Measurements from ENCODE around the gene CFAP97D2. TPM values are rescaled to one million over a fixed set of nuclear protein-coding genes. Genes with fewer than 3 reads are reported as not detected.
"Not testable (repeated sequence)": the region's sequence is repeated elsewhere in the genome, so short reads cannot be mapped to it uniquely, and the experiment has no call there.

The CFAP97D2 gene
- total RNA-seq, 1 experiment from 2014 or later, result not detected

DNA sequence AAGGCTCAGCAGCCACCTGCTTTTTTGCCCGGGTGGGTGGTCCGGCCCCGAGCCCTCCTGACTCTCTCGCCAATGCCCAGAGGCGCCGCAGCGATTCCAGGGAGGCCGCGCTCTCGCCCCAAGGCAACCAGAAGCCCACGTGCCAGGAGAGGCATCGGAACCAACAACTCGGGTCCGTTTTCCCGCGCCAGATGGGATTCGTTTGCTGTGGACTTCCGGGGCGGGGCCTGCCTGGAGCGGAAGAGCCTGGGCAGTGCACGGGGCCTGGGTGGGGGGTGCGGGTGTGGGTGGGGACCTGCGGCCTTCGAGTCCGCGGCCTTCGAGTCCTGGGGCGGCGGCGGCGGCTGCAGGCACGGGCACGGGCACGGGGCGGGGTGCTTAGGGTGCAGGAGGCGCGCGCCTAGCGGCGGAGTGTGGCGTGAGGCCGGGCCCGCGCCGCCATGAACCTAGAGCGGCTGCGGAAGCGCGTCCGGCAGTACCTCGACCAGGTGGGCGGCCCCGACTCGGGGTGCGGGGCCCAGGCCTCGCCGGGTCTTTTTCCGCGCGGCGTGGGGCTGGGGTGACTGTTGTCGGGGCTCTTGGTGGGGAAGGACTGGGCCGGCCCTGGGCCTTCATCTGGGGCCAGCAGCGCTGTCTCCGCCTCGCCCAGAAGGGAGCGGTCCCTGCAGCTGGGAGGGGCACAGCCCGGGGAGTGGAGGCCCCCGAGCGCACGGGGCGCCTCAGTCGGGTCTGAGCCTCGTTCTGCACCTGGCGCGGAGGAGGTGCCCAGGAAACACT is 55.8 kb downstream of the CFAP97D2 start, which contains the start of gene CDC16:
TSS of gene CDC16 (plus strand) at position 253 of the 777 bp plus-strand sequence. CDS start at position 441, 188 bp downstream.
- peak; percentile 96 for DNase-seq (ENCODE audit: low spot score)

DNA sequence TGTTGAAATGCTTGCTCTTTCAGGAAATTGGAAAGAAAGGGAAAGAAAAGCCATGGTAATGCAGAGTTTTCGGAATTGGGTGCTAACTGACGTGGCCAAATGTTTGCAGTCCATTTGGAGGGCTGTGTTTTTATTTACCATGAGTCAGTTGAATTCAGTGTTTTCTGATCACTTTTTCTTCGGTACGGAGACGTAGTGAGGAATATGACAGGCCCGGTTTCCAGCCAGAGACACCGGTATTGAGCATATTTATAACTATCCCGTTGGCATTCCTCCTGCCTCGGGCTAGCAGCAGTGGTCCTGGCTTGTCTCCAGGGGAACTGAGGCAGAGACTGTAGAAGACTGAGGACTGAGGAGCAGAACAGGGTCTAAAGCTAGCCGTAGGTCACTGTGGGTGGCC is 56.6 kb downstream of the CFAP97D2 start:
- DNase-seq (ENCODE audit: low spot score), result no peak

DNA sequence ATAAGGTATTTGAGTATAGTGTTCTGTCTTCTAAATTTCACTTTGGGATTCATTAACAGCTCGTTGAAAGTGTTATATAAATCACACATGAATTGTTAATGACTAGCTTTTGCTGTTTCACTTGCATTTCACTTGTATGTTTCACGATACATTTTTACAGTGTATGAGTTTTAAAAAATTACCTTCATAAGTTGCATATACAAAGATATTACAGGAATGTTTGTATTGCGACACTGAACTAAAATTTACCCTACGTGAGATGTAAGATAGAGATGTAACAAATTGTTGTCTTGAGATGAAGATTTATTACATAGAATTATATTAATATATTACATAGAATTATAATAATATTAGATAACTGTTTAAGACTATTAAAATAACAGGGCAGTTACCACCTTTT is 57.2 kb downstream of the CFAP97D2 start:
- no peak for DNase-seq (ENCODE audit: low spot score)

DNA sequence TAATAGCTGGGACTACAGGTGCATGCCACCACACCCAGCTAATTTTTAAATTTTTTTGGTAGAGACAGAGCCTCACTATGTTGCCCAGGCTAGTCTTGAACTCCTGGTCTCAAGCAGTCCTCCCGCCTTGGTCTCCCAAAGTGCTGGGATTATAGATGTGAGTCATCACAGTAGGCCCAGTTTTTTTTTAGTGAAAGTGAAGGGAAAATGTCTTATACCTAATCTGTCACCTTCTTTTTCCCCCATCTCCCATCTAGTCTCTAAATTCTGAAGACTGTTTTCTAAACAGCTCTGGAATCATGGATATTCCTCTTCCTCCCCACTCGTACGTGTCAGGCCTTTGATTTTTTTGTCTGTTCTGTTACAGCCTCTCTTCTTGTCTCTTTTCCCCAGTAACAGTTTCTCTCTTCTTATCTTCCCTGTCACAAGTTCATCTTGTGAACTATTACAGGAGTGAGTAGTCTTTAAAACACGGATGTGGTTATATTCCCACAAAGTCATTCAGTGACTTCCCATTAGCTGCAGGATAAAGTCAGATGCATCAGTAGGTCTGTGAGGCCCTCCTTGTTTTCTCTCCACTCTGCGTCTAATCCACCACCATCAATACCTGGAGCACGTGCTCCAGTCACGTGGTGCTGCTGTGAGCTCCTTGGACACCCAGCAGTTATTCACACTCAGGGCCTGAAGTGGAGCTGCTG is 58.5 kb downstream of the CFAP97D2 start:
- DNase-seq (ENCODE audit: low spot score), result no peak

DNA sequence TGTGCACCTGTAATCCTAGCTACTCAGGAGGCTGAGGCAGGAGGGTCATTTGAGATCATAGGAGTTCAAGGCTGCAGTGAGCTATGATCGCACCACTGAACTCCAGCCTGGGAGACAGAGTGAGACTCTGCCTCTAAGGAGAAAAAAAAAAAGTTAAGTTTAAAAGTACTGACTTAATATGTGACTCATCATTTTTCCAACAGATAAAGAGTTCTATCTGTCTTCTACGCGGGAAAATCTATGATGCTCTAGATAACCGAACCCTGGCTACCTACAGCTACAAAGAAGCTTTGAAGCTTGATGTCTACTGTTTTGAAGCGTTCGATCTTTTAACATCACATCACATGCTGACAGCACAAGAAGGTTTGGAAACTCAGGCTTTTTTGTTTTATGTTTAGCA is 62.9 kb downstream of the CFAP97D2 start:
- DNase-seq (ENCODE audit: low spot score), result no peak

DNA sequence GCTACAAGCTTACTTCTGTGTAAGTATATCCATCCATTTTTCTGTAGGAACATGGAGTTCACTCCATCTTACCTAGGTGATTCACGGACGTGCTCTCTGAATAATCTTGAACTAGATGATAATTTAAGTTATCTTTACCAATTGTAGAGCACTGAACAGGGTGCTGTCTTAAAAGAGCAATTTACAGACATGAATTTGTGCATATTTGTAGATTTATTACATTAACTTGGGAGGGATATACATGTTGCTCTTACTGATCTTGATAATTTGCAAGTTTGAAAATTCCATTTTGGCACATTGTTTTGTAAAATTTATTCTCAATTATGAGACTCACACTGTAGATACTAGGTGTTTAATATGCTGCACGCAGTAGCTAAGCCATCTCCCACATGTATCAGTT is 64.9 kb downstream of the CFAP97D2 start:
- no peak for DNase-seq (ENCODE audit: low spot score)

DNA sequence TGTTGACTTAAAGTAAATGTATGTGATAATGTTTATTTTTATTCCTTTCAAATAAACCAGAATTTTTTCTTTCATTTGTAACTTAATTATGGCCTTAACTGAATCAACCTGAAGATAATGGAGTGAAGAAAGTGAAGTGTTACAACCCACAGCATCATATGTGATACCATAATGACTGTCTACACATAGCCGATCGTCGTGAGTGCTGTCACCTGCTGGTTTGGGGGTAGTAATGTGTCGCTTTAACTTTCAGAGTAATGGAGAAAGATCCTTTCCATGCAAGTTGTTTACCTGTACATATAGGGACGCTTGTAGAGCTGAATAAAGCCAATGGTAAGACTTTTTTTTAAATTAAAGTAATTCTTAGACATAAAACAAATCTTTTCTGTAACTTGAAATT is 65.6 kb downstream of the CFAP97D2 start:
- DNase-seq (ENCODE audit: low spot score), result peak; percentile 34

DNA sequence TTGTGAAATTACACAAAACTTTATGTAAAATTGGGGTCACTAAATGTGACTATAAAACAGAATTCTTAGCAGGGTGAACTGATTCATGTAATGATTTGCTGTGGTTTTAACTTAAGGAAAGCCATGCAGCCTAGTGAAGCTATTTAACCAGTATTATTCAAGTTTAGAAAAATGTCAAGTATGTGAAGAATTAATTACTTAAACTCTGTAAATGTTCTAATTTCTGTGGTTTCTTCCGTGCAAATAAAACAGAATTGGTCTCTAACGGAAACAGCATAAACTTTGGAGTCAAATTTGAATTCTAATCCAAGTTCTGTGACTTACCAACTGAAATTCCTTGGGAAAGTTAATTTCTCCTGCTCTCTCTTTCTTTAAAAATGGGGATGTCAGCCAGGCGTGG is 69.0 kb downstream of the CFAP97D2 start:
- DNase-seq (ENCODE audit: low spot score), result no peak

DNA sequence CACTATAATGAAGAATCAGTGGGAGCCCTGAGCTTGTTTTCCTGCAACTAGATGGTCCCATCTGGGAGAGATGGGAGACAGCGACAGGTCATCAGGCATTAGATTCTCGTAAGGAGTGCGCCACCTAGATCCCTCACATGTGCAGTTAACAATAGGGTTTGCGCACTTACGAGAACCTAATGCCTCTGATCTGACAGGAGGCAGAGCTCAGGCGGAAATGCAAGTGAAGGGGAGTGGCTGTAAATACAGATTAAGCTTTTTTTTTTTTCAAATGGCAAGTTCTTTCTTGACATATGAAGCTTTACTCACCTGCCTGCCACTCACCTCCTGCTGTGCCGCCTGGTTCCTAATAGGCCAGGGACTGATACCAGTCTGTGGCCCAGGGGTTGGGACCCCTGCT is 70.0 kb downstream of the CFAP97D2 start:
- no peak for DNase-seq (ENCODE audit: low spot score)

DNA sequence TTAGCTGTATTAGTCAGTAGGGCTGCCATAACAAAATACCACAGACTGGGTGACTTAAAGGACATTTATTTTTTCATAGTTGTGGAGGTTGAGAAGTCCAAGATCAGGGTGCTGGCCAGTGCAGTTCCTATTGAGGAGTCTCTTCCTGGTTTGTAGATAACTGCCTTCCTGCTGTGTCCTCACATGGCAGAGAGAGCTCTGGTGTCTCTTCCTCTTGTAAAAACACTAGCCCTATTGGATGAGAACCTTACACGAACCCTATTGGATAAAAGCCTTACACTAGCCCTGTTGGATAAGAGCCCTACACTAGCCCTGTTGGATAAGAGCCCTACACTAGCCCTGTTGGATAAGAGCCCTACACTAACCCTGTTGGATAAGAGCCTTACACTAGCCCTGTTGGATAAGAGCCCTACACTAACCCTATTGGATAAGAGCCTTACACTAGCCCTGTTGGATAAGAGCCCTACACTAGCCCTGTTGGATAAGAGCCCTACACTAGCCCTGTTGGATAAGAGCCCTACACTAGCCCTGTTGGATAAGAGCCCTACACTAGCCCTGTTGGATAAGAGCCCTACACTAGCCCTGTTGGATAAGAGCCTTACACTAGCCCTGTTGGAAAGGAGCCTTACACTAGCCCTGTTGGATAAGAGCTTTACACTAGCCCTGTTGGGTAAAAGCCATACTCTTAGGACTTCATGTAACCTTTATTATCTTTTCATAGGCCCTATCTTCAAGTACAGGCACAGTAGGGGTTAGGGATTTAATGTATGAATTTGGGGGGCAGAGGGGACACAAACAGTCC is 72.8 kb downstream of the CFAP97D2 start:
- not testable (repeated sequence) for DNase-seq (ENCODE audit: low spot score)

DNA sequence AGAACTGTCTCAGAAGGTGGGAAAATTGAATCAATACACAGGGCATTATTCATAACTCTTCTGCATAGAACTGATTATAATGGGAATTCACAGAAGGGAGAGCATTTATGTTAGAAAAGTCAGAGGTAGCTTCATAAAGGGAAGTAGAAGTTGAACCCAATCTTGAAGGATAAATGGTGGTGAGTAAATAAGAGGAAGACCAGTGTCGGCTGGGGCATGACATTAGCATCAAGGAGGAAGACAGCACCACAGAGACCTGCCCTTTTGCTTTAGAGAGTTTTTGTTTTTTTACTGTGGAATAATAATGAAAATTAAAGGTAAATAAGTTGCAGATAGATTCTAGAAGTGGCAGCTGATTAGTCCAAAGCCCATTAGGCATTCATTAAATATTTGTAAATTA is 77.5 kb downstream of the CFAP97D2 start:
- no peak for DNase-seq (ENCODE audit: low spot score)

DNA sequence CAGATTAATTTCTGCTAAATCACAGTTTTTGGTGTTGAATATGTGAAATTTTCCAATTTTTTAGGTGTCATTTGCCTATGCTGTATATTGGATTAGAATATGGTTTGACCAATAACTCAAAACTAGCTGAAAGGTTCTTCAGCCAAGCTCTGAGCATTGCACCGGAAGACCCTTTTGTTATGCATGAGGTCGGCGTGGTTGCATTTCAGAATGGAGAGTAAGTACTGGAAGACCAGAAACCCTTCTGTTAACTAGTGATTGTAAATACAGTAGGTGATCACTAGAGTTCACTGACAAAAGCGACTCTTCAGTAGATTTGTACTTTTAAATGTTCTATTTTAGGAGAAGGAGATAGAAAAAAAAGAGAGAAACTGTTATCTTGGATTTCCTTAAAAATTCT is 78.0 kb downstream of the CFAP97D2 start:
- no peak for DNase-seq (ENCODE audit: low spot score)

DNA sequence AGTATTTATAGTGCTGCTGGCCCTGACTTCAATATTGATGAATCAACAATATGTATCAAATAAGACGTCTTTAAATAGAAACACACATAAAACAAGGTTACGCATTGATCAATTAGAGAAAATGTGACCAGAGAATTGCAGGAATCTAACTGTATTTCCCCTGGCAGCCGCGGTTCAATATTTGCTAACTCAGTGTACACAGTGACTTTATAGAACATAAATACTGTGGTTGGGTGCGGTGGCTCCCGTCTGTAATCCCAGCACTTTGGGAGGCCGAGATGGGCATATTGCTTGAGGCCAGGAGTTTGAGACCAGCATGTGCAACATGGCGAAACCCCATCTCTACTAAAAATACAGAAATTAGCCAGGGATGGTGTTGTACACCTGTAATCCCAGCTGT is 79.5 kb downstream of the CFAP97D2 start:
- DNase-seq (ENCODE audit: low spot score), result no peak

DNA sequence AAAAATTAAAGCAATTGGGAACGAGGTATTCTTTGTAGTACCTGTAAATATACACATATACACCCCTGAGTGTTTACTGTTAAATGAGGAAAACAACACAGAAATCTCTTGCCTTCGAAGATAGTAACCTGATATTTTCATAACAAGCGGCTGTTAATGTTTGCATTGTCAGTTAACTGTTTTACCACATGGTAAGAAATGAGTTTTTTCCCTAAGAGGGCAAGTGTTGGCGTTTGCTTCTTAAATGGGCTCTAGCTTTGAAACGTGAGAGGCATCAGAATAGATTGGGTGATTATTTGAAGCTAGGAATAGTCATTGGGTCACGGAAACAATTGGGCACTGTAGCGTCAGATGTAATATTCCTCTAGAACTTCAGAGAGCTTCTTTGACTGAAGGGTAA is 80.3 kb downstream of the CFAP97D2 start:
- DNase-seq (ENCODE audit: low spot score), result no peak

DNA sequence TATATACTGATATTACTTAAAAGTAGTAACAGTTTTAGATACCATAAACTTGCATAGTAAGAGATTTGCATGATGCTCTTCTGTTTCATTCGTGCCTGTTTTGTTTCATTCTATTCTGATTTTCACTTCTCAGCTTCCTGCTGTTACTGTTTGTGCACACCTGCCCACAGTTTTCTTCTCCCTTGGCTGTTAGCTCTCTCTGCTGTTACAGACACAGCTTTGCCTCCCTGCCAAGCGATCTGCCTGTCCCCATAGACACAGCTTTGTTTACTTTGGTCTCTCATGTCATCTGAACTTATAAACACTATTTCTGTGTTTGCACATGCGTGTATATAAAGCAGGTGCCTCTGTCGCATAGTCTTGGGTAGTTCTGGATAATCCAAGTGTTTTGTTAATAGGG is 80.9 kb downstream of the CFAP97D2 start:
- DNase-seq (ENCODE audit: low spot score), result no peak

DNA sequence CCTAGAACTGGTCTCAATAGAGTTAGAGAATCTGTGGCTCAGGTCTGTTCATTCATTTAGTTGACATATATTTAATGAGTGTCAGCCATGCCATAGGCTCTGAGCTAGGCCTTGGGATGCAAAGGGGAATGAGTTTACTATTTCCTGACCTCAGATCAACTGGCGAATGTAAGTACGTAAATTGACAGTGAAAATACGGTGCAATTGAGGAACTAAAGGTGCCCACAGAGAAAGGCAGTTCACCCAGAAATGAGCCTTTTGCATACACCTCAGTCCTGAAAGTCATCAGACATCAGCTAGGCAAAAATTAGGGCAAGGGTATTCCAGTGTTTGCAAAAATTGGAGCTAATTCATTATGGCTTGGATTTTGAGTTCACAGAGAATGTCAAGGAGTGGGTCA is 81.8 kb downstream of the CFAP97D2 start:
- DNase-seq (ENCODE audit: low spot score), result no peak

DNA sequence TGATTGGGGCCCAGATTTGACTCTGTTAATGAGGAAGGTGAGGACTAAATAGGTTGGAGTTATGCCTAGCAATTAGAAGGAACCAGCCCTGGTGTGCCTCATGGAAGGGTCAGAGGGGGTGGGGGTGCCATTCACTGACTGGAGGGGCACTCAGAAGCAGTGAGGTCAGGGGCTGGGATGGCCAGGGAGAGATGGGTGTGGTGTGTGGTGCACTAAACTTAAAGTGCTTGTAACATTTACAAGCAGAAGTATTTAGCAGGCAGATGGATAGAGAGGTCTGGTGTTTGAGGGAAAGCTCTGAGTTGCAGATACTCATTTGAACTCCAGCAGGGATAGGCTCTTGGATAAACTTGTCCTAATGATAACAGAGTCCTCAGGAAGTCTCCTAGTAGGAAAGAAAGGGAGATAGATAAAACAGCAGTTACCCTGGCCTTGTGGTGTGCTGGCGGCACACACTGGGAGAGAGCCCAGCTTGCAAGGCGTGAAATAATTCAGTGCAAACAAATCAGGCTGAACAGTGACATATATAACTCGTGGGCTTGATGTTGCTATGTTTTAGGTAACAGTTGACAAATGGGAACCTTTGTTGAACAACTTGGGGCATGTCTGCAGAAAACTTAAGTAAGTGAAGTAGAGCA is 82.4 kb downstream of the CFAP97D2 start:
- DNase-seq (ENCODE audit: low spot score), result no peak

DNA sequence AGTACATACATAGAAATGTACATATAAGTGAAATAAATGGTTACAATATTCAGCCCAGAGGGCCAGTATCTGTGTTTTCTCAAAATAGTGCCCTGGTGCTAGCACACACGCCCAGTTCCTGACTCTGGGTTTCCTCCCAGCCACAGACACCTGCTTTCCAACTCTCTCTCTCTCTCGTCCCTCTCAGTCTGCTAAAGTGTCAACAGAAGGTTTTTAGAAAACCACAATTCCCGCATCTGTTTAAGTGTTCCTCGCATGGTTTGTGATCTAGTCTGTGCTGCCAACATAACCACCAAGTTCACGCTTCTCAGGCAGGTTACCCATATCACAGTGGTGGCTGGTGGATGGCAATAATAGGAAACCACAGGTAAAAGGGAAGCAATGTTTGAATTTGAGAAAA is 84.5 kb downstream of the CFAP97D2 start:
- no peak for DNase-seq (ENCODE audit: low spot score)

DNA sequence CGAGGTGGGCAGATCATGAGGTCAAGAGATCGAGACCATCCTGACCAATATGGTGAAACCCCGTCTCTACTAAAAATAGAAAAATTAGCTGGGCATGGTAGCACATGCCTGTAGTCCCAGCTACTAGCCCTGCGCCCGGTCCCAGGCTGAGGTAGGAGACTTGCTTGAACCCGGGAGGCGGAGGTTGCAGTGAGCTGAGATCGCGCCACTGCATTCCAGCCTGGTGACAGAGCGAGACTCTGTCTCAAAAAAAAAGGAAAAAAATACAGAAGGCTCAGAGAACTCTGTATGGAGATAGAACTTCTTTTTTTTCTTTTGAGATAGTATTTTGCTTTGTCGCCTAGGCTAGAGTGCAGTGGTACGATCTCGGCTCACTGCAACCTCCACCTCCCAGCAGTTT is 85.3 kb downstream of the CFAP97D2 start:
- not testable (repeated sequence) for DNase-seq (ENCODE audit: low spot score)

DNA sequence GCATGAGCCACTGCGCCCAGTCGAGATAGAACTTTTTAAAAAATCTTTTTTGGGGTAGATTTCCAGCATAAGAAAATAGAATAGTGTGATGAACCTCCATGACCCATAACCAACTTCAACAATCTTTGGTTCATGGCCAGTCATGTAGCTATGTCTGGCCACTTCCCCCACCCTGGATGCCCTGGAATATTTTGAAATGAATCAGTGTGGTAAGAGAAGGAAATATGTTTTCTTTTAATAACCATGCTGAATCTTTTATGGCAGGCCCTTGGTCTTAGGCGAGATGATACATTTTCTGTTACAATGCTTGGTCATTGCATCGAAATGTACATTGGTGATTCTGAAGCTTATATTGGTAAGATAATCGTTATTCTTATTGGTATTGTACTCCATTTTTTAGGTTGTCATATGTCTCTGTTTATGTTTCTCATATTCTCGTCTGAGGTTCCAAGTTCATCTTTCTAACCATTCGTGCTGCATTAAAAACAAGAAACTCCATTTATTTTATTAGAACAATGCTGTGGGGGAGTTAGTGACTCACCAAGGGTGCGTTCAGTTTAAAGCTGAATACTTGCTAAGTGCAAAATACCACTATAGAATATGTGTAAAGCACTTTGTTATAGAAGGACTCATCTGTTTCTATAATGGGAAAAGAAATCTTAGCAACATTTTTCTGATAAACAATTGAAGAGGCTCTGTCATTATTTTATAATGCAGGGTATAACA is 86.0 kb downstream of the CFAP97D2 start:
- DNase-seq (ENCODE audit: low spot score), result no peak

DNA sequence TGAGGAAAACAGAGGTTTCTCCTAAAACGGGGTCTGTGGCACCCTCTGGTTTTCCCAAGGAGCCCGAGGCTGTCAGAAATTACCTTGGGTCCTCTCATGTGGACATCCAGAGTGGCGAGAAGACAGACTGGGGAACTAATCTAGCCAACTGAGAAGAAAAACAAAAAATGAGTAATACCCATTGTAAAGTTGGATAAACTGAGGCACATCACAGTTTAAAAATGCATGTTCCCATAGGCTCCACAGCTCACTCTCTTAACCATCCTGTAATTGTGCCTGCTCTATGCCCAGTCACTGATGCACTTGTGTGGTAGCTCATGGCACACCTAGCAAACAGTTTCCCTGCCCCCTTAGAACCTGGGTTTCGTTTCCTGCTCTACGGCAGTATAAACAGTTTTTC is 87.2 kb downstream of the CFAP97D2 start:
- DNase-seq (ENCODE audit: low spot score), result no peak

All from HT-29 (cell line).